GM18505 (cell line): ENCODE measurements around the gene STEAP2.

Source experiments
- ATAC-seq: cut with Tn5 transposase; IDR thresholded peaks from one replicate; pipeline ENCODE4 v1.9.1; 2021; ENCODE audit not compliant: unreplicated experiment
- POLR2A ChIP-seq: IDR thresholded peaks from 4 replicates; pipeline ENCODE4 v1.6.1; 2011; ENCODE audit warnings: borderline replicate concordance; ENCODE audit not compliant: insufficient read depth, insufficient read length; ENCODE audit errors: extremely low read depth

Gene STEAP2

DNA sequence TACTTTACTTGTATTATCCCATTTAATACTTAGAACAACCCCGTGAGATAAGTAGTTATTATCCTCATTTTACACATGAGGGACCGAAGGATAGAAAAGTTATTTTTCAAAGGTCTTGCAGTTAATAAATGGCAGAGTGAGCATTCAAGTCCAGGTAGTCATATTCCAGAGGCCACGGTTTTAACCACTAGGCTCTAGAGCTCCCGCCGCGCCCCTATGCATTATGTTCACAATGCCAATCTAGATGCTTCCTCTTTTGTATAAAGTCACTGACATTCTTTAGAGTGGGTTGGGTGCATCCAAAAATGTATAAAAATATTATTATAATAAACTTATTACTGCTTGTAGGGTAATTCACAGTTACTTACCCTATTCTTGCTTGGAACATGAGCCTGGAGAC, 22.0 kb downstream of the STEAP2 start:
- no peak for TF ChIP-seq POLR2A
- ATAC-seq = no peak

DNA sequence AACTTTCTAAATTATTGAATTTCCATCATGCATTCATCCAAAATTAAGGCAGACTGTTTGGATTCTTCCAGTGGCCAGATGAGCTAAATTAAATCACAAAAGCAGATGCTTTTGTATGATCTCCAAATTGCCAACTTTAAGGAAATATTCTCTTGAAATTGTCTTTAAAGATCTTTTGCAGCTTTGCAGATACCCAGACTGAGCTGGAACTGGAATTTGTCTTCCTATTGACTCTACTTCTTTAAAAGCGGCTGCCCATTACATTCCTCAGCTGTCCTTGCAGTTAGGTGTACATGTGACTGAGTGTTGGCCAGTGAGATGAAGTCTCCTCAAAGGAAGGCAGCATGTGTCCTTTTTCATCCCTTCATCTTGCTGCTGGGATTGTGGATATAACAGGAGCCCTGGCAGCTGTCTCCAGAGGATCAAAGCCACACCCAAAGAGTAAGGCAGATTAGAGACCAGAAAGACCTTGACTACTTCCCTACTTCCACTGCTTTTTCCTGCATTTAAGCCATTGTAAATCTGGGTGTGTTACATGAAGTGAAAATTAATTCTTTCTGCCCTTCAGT, 25.3 kb downstream of the STEAP2 start:
- ATAC-seq = no peak

DNA sequence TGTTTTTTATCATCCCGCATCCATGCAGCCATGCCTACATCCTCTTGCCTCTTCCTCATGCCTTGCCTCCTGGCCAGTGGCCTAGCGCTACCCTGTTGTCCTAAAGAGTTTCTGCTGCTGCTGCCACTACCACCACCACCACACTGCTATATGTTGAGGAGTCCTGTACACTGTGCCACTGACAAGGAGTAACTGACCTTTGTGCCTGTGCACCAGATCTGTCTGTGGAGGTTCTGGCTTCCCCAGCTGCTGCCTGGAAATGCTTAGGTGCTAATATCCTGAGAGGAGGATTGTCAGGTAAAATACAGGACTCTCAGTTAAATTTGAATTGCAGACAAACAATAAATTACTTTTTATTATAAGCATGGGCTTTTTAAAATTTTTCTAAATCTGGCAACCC, 26.5 kb downstream of the STEAP2 start:
- TF ChIP-seq POLR2A = no peak
- ATAC-seq = no peak

More for the DNA sequence above, 25.3 kb downstream of the STEAP2 start:
- no peak for TF ChIP-seq POLR2A

DNA sequence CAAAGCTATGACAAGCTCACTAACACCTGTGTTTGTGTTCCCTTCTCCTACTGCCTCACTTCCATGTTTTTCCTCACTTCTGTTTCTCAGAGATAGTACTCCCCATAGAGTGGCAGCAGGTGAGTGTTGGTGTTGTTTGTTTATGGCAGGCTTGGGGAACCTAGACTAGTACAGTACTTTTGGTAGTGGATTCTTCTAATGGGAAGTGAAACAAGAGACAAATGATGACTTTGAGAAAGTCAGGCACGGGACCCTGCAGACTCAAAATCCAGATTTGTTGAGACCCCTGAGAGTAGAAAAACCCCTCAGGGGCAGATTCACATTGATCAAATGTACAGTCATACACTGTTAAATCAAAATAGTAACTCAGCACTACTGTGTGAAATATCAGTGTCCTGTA, 27.0 kb downstream of the STEAP2 start:
- ATAC-seq = peak; percentile 45
- TF ChIP-seq POLR2A = no peak

DNA sequence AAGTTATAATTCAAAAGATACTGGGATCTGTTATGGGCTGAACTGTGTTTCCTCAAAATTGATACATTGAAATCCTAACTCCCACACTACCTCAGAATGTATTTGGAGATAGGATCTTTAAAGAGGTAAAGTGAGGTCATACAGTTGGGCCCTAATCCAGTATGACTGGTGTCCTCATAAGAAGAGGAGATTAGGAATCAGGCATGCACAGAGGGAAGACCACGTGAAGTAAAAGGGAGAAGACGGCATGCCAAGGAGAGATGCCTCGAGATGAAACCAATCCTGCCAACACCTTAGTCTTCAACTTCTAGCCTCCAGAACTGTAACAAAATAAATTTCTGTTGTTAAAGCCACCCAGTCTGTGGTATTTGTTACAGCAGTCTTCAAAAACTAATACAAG, 27.5 kb downstream of the STEAP2 start:
- ATAC-seq = no peak
- TF ChIP-seq POLR2A = no peak

DNA sequence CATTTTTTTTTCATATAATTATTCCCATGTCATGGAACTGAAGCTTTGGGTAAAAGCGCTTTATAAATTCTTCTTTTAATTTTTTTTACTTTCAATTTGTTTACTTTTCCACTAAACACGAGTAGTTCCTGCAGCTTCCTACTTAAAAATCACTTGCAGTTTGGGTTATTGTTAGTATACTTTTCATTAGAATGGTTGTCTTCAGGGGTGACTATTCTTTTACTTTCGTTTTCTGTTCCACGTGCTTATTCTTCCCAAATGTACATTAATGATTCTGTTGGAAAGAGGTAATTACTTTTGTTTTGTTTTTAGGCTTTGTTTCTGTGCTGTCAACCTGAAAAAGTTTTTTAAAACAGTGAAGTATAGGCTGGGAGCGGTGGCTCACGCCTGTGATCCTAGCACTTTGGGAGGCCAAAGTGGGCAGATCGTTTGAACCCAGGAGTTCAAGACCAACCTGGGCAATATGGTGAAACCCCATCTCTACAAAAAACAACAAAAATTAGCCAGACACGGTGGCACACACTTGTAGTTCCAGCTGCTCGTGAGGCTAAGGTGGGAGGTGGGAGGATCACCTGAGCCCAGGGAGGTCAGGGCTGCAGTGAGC, 28.2 kb downstream of the STEAP2 start:
- ATAC-seq = no peak
- TF ChIP-seq POLR2A = no peak

DNA sequence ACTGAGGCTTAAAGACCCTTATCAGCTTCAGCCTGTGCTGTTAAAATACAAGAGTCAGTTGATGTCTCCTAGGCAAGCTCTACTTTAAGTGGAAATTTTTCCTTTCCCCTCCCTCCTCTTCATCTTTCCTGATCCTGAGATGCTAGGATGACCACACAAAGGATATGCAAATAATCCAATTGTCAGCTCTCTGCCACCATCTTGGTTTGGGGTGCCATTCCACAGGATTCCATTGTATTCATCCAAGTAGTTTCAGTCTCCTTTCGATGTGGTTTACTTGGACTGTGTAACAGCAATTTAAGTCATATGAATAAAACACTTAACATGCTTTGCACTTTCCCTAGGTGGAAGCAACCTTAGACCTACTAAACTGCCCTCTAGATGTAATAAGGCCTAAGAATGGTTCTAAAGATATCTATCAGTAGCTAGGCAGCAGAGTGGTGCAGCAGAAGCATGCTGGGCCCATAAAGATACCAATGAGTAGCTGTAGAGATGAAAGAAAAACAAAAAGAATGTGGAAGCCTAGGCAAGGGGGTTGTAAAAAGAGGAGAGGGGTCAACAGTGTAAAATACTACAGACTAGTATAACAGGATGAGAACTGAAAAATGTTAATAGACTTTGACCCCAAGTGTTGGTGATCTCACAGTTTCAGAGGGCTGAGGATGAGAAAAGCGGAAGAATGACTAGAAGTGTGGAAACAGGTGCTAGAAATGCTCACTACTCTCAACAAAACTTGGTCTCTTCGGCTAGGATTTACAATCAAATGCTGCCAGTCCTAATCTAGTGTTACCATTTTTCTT, 31.0 kb downstream of the STEAP2 start:
- no peak for TF ChIP-seq POLR2A
- ATAC-seq = peak; percentile 29

DNA sequence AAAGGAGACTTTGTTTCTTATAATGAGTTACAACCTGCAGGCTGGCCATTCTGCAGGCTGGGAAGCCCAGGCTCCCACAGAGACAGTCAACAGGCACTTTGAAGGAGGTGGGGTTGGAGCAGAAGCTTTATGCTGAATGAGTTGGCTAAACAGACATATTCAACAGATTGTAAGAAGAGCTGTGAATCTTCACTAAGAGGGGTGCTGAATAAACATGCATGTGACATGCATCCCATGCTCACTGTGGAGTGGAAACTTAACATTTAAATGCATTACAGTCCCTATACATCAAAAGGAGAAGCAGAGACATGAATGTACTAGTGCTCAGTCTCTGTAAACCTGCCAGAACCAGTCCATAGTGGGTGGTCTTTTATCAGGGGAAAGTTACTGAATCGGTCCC, 32.0 kb downstream of the STEAP2 start:
- TF ChIP-seq POLR2A = no peak
- ATAC-seq = no peak

DNA sequence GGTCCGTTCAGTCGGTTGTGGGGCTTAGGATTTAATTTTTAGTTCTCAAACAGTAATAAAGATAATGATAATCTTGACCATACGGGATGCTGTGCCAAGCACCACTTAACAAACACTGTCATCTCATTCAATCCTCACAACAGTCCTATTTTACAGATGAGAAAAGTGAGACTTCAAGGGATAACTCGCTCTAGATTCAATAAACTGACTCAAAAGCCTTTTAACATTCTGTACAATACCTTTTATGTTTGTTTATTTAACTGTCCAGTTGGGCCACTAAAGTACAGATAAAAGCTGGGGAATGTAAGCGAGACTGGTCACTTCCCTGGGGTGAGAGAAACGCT, 33.0 kb downstream of the STEAP2 start:
- TF ChIP-seq POLR2A = no peak
- ATAC-seq = no peak

DNA sequence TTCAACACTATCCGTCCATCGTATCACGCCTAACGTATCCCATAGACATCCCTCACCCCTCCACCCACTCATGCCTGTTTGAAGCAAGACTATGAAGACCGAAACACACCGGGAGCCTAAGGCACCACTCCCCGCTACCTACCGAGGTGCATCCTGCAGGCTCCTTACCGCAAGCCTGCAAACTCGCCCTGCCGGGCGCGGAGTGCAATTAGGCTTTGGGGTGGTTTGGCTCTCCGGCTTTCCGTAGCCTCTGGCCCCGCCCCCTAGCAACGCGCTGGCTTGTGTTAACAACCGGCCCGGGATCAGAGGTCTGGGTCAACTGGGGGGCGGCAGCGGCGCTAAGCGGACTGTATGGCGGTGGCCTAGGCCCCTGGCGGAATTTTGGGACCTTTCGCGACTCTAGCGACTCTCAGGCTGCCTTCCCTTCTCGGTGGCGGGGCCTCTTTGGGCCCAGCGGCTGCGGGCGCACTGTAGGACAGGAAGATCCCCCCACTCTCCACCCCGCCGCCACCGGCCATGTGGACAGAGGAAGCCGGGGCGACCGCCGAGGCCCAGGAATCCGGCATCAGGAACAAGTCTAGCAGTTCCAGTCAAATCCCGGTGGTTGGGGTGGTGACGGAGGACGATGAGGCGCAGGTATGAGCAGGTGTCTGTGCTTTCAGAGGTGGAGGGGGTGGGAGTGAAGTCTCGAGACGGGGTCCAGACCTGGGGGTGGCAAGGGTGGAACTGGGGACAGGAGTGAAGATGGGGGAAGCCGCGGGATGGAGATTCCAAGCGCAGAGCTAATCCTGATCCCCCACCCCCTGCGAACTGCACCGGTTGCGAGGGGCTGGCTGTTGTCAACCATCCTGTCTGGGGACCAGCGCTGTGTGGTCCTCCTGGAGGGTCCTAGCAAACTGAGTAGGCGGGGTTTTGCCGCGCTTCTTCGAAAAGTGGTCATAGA, 33.6 kb downstream of the STEAP2 start, which contains the start of gene CFAP69:
TSS of gene CFAP69 (plus strand) at position 266 of the 943 bp plus-strand sequence. CDS start at position 517, 251 bp downstream.
- peak; percentile 37 for TF ChIP-seq POLR2A
- peak; percentile 87 for ATAC-seq

DNA sequence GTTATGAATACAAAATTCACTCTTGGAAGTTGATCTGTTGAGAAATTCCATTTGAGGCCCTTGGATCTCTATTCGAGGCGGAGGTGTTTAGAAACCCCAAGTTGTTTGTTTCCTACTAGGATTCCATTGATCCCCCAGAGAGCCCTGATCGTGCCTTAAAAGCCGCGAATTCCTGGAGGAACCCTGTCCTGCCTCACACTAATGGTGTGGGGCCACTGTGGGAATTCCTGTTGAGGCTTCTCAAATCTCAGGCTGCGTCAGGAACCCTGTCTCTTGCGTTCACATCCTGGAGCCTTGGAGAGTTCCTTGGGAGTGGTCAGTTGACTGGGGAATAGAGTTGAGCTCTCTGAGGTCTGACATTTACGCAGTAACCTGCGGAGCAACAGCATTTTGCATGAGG, 34.6 kb downstream of the STEAP2 start:
- TF ChIP-seq POLR2A = no peak
- ATAC-seq = no peak

DNA sequence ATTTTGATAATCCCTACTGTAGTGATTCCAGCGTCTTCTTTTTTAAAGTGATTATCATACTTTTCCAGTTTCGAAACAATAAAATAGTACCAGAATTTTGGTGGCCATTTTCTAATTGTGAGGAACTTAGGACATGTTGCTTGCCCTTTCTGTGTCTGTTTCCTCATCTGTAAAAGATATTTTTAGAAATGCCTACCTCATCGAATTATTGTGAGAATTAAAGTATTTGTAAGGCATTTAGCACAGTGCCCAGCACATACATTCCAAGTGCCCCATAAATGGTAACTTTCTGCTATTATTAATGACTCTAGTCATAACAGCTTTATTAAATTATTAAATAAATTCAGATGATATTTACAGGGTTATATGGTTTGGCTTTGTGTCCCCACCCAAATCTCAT, 37.2 kb downstream of the STEAP2 start:
- TF ChIP-seq POLR2A = no peak
- no peak for ATAC-seq
